ENCODE measurements around the gene ZBTB3. TPM values are rescaled to one million over a fixed set of nuclear protein-coding genes. Genes with fewer than 3 reads are reported as not detected.

ZBTB3 gene
- total and polyA plus RNA-seq, 2 of the 13 experiments (the other 11 are each of a cell fraction or from before 2014, with no cell fraction given), result 3.4 to 5.2 TPM

- TF ChIP-seq PLSCR1 (CRISPR knock-in tag; IDR thresholded peaks at IDR 0.05; ENCODE audit: borderline replicate concordance), result no peak; the same call in 1 of the 2 replicates
- TF ChIP-seq ZBTB42 (CRISPR knock-in tag; IDR thresholded peaks at IDR 0.05), result no peak; the same call in 1 of the 2 replicates
- TF ChIP-seq NFE2L1 (CRISPR knock-in tag; IDR thresholded peaks at IDR 0.05; ENCODE audit: borderline replicate concordance), result no peak
- no peak for TF ChIP-seq ARID5B (CRISPR knock-in tag; IDR thresholded peaks at IDR 0.05)
- TF ChIP-seq KDM2A (CRISPR knock-in tag; IDR thresholded peaks at IDR 0.05; ENCODE audit: borderline replicate concordance, low read depth), result peak; percentile 84
- TF ChIP-seq ZNF383 (CRISPR knock-in tag; IDR thresholded peaks at IDR 0.05; ENCODE audit: borderline replicate concordance), result no peak
- peak; percentile 92 for TF ChIP-seq MXD1 (CRISPR knock-in tag; IDR thresholded peaks at IDR 0.05)
- peak; percentile 13 for TF ChIP-seq YY1 (IDR thresholded peaks at IDR 0.05; ENCODE audit: insufficient read depth, insufficient replicate concordance, low read depth, low read length)
- TF ChIP-seq ZBTB25 (CRISPR knock-in tag; IDR thresholded peaks at IDR 0.05), result peak; percentile 98
- TF ChIP-seq ZNF280B (CRISPR knock-in tag; IDR thresholded peaks at IDR 0.05; ENCODE audit: borderline replicate concordance), result peak; percentile 74; the same call in 1 of the 2 replicates
- 0 out of 2 replicates have a peak, but pooled peaks have one; percentile 60 for TF ChIP-seq NFATC3 (CRISPR knock-in tag; IDR thresholded peaks at IDR 0.05)
- TF ChIP-seq ZNF354B (CRISPR knock-in tag; IDR thresholded peaks at IDR 0.05), result no peak
- no peak for TF ChIP-seq USF2 (IDR thresholded peaks at IDR 0.05; ENCODE audit: low read depth, low read length)
- no peak; the same call in 1 of the 2 replicates for TF ChIP-seq USF2 (CRISPR knock-in tag; IDR thresholded peaks at IDR 0.05; ENCODE audit: borderline replicate concordance)
- TF ChIP-seq SNAPC5 (CRISPR knock-in tag; IDR thresholded peaks at IDR 0.05; ENCODE audit: borderline replicate concordance), result peak; percentile 97
- TF ChIP-seq ZMYM3 (CRISPR knock-in tag; IDR thresholded peaks at IDR 0.05), result no peak
- TF ChIP-seq SAP130 (CRISPR knock-in tag; IDR thresholded peaks at IDR 0.05; ENCODE audit: low read depth), result peak; percentile 92
Measured at GRCh38 chr11:62727165-62727871, 26.6 kb downstream of the ZBTB3 start, which contains the start of gene HNRNPUL2 (continued).
